ENCODE data around the gene SGO2. TPM values are rescaled to one million over a fixed set of nuclear protein-coding genes. Genes with fewer than 3 reads are reported as not detected.

Gene SGO2, protein sequence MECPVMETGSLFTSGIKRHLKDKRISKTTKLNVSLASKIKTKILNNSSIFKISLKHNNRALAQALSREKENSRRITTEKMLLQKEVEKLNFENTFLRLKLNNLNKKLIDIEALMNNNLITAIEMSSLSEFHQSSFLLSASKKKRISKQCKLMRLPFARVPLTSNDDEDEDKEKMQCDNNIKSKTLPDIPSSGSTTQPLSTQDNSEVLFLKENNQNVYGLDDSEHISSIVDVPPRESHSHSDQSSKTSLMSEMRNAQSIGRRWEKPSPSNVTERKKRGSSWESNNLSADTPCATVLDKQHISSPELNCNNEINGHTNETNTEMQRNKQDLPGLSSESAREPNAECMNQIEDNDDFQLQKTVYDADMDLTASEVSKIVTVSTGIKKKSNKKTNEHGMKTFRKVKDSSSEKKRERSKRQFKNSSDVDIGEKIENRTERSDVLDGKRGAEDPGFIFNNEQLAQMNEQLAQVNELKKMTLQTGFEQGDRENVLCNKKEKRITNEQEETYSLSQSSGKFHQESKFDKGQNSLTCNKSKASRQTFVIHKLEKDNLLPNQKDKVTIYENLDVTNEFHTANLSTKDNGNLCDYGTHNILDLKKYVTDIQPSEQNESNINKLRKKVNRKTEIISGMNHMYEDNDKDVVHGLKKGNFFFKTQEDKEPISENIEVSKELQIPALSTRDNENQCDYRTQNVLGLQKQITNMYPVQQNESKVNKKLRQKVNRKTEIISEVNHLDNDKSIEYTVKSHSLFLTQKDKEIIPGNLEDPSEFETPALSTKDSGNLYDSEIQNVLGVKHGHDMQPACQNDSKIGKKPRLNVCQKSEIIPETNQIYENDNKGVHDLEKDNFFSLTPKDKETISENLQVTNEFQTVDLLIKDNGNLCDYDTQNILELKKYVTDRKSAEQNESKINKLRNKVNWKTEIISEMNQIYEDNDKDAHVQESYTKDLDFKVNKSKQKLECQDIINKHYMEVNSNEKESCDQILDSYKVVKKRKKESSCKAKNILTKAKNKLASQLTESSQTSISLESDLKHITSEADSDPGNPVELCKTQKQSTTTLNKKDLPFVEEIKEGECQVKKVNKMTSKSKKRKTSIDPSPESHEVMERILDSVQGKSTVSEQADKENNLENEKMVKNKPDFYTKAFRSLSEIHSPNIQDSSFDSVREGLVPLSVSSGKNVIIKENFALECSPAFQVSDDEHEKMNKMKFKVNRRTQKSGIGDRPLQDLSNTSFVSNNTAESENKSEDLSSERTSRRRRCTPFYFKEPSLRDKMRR
- total RNA-seq = 11.7 and 14.5 TPM in 2 replicates

DNA sequence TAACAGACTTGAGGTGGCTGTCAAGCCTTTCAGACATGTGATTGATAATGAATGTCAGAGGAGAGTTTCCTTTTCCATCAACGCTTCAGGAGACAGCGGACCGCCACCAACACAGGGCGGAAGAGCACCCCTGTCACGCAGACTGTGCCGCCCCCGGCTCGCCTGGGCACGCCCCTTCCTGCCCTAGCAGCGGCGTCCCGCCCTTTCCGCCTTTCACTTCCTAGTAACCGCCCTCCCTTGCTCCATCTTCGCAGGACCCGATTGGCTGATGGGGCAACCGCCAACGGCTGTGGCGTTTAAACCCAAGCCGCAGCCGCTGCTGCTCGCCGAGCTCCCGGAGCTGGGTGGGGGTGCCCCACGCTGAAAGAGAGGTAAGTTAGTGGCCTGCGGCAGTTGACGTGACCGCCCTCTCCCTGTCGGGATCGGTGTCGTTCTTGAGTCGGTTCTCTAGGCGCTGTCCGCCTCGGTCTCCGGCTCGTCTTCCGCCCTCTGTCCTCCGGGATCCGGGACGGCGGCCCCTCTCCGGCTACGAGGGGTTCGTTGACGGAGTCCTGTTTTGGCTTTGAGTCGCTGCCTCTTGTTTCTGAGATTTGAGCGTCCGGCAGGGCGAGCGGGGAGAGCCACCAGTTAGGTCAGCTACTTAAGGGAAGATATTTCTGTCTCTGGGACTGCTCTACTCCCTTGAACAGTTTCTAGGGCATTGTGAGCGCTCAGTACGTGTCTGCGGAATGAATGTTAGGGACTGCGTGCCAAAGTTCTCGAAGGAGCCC lies at the start of gene SGO2:
Gene SGO2 (plus strand): TSS at position 326 of the 770 bp plus-strand sequence. CDS start 6,769 bp downstream, outside the sequence.

DNA sequence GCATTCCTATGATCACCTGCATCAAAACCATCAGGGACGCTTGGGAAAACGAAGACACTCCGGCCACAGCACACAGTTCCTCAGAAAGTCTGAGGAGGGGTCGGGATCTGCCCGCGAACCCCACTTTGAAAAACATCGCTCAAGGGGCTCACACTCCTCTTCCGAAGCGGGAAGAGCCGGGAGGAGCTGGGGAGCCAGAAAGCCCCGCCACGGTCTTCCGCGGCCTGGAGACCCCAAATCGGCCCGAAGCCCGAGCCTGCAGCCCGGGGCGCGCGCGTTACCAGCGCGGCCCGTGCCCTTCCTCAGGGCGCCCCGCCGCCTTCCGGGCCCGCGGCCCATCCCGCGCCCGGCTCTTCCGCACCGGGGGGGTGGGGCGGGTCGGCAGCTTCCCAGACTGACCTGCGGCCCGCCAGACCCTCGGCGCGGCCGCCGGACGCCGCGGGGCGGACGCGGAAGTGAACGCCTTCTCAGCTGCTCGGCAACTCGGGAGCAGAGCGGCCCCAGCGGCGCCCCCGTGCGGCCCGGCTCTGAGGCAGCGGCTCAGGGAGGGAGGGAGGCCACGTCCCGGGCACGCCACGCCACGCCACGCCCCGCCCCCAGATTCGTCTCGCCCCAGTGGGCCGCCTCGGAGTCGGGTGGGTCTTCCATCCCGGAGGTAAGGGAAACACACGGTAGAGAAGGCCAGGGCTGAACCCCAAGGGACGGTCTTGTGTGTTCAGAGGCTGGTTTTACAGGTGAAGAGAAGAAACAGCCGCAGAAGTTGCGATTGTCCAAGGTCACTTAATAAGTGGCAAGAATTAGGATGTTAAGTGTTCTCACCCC lies 16.2 kb upstream of the SGO2 start, which contains the start of gene KCTD18:
Gene KCTD18 (minus strand): TSS at position 457 of the 822 bp plus-strand sequence. CDS start 3,052 bp downstream, outside the sequence.

DNA sequence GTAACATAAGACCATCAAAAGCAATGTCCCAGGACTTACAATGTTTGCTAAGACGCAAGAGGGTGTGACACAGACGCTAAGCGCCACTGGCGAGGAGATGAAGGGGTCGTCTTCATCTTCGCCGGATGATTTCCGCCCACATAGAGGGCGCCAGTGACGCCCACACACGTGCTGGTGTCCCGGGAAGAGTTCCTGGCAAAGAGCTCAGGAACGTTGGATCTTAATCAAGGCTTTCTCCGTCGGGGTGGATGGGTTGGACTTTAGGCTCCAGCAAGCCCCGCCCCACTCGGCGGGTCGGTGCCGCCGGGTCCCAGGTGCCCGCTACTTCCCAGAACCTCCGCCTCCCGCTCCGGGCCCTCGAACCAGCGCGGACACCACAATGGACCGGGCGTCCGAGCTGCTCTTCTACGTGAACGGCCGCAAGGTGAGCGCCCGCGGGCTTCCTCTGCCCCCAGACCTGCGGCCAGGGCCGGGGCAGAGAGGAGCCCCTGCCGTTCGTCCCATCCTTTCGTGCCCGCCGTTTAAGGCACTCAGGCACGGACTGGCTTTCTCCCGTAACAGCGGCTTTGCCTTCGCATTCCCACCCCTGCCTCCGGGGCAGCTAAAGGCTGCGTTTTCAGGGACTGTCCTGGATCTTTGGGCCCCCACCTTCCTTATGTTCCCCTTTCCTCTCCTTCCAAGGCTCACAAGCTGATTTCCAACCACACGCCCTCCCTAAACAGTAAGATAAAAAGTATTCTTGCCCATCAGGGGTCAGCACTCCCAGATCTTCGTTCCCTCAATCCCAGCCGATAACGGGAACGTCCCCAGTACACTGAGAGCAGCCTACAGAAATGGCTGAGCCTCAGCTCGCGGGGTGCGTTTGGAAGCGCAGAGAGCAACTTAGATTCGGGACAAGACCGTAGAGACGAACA lies 60.0 kb downstream of the SGO2 start, which contains the start of gene AOX1:
Gene AOX1 (plus strand): TSS at position 285 of the 914 bp plus-strand sequence. CDS start 95 bp downstream, at position 380.

Other genes with a start within 250 kb of the SGO2 start
- gene SPATS2L, start 219.5 kb upstream of the SGO2 start, total RNA-seq = 47.1 and 83.8 TPM in 2 replicates
- gene KCTD18, start 16.1 kb upstream of the SGO2 start, total RNA-seq = 17.0 and 37.8 TPM in 2 replicates
- 3.7 and 10.6 TPM in 2 replicates for gene AOX1, start 59.8 kb downstream of the SGO2 start, total RNA-seq

Data from airway epithelial cell (primary cell).